ENCODE measurements around the gene MACROD2.

DNA sequence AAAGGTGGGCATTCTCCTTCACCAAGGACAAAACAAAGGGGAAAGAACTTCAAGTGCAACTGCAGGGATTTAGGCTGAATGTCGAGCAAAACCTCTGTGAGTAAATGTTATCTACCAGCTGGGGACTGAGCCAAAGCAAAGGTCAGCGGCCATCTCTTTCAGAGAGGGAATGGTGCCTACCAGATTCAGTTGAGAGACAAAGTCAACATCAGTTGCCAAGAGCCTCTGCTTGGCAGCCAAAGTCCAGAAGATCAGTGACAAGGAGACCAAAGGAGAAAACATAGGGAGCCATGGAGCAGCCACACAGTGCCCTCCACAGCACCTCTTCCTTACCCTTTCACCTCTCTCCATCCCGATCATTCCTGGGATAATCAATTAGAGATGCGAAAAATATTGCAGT is 2105.5 kb downstream of the MACROD2 start:
- TF ChIP-seq, protein P1, sequence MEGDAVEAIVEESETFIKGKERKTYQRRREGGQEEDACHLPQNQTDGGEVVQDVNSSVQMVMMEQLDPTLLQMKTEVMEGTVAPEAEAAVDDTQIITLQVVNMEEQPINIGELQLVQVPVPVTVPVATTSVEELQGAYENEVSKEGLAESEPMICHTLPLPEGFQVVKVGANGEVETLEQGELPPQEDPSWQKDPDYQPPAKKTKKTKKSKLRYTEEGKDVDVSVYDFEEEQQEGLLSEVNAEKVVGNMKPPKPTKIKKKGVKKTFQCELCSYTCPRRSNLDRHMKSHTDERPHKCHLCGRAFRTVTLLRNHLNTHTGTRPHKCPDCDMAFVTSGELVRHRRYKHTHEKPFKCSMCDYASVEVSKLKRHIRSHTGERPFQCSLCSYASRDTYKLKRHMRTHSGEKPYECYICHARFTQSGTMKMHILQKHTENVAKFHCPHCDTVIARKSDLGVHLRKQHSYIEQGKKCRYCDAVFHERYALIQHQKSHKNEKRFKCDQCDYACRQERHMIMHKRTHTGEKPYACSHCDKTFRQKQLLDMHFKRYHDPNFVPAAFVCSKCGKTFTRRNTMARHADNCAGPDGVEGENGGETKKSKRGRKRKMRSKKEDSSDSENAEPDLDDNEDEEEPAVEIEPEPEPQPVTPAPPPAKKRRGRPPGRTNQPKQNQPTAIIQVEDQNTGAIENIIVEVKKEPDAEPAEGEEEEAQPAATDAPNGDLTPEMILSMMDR (conservative IDR thresholded peaks at IDR 0.05), result no peak
- TF ChIP-seq ZFX (IDR thresholded peaks at IDR 0.05), result no peak
